ENCODE data around the gene INHBB.
"Not testable (repeated sequence)": the region's sequence is repeated elsewhere in the genome, so short reads cannot be mapped to it uniquely, and the experiment has no call there.

The INHBB gene

DNA sequence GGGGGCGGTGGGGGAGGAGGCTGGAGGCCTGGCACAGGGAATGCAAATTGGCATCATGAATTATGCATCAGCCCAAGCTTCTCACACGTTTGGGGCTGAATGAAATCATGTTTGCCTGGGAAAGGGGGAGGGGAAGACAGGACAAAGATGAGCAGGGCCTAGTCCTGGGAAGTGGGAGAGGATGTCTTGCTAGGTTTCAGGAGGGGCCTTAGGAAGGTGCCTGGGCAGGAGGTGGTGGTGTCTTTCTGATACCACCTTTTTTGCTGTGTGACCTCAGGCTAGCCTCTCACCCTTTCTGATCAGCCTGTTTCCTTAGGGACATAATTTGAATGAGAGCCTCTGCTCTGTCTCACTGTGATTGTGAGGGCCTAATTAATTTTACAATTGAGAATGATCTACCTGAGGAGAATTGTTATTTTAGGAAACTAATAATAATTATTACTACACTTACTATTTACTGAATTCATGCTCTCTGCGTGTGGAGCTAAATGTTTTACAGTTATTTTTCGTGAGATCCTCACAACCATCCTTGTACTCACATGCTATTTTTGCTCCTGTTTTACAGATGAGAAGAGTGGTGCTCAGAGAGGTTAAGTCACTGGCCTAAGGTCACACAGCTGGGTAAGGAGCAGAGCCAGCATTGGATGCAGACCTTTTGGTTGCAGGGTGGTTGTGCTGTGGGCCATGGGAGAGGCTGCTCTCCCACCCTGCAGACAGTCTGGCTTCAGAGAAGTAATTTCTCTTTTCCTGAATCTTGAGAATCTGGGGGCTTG lies 39.6 kb downstream of the INHBB start:
- Histone ChIP-seq H3K36me3 (replicated peaks) (no peaks in the 10 kb centered on the region), H3K4me3 (ENCODE audit: low read depth, low read length) (no peak overlapping the region), H3K27ac (no peak overlapping the region), H3K27me3 (replicated peaks) (peaks cover 17% of the 10 kb centered on the region)
- no peak for DNase-seq
- TF ChIP-seq, protein P1, sequence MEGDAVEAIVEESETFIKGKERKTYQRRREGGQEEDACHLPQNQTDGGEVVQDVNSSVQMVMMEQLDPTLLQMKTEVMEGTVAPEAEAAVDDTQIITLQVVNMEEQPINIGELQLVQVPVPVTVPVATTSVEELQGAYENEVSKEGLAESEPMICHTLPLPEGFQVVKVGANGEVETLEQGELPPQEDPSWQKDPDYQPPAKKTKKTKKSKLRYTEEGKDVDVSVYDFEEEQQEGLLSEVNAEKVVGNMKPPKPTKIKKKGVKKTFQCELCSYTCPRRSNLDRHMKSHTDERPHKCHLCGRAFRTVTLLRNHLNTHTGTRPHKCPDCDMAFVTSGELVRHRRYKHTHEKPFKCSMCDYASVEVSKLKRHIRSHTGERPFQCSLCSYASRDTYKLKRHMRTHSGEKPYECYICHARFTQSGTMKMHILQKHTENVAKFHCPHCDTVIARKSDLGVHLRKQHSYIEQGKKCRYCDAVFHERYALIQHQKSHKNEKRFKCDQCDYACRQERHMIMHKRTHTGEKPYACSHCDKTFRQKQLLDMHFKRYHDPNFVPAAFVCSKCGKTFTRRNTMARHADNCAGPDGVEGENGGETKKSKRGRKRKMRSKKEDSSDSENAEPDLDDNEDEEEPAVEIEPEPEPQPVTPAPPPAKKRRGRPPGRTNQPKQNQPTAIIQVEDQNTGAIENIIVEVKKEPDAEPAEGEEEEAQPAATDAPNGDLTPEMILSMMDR (IDR thresholded peaks at IDR 0.05; ENCODE audit: low read depth, low read length, missing control alignments): no peak
- in situ Hi-C loops (cut with HindIII; ENCODE audit: low pct_ligation_motif_present, low sequenced_read_pairs): no loop called here

DNA sequence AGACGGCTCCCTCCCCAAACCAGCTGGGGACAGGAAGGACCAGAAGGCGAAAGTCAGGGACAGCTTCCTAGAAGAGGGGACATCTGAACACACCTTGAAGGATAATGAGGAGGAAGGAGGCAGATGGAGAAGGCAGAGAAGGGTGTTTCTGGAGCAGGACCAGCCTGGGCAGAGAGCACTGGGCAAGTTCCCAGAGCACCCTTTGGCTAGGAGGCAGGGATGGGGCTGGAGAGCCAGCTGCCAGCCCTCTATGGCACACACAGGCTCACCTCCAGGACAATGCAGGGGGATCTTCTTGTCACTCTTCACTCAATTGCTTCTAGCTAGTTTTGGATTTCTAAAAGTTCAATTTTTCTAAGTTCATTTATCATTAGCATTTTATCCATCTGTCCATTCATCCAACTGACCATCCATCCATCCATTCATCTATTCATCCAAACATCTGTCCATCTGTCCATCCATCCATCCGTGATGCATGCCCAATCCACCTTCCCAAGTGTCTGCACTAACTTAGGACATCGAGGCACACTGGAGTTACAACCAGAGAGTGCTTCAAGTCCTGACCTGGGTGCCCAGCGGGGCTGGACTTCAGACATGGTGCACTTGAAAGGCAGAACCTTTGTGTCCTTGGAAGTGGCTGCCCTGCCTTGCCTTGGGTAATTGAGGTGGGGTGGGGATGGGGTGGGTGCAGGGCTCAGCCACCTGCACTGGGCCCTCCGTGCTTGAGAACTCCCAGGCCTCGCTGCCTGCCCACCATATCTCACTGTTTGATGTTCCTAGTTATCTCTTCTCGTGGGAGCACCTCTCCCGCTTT lies 42.5 kb downstream of the INHBB start:
- in situ Hi-C loops (cut with HindIII; ENCODE audit: low pct_ligation_motif_present, low sequenced_read_pairs): no loop called here
- Histone ChIP-seq H3K36me3 (replicated peaks) (no peaks in the 10 kb centered on the region), H3K4me3 (ENCODE audit: low read depth, low read length) (no peak overlapping the region), H3K27me3 (replicated peaks) (peaks cover 5% of the 10 kb centered on the region), H3K27ac (no peak overlapping the region)
- TF ChIP-seq, protein P1 (IDR thresholded peaks at IDR 0.05; ENCODE audit: low read depth, low read length, missing control alignments): no peak
- no peak for DNase-seq

- Histone ChIP-seq H3K27ac (no peak overlapping the region), H3K36me3 (replicated peaks) (no peaks in the 10 kb centered on the region), H3K4me3 (ENCODE audit: low read depth, low read length) (no peak overlapping the region), H3K27me3 (replicated peaks) (peaks cover 5% of the 10 kb centered on the region)
- TF ChIP-seq, protein P1 (IDR thresholded peaks at IDR 0.05; ENCODE audit: low read depth, low read length, missing control alignments): no peak
- DNase-seq: no peak
- in situ Hi-C loops (cut with HindIII; ENCODE audit: low pct_ligation_motif_present, low sequenced_read_pairs): no loop called here
Observed at GRCh38 chr2:120389036-120389391, 43.1 kb downstream of the INHBB start.

DNA sequence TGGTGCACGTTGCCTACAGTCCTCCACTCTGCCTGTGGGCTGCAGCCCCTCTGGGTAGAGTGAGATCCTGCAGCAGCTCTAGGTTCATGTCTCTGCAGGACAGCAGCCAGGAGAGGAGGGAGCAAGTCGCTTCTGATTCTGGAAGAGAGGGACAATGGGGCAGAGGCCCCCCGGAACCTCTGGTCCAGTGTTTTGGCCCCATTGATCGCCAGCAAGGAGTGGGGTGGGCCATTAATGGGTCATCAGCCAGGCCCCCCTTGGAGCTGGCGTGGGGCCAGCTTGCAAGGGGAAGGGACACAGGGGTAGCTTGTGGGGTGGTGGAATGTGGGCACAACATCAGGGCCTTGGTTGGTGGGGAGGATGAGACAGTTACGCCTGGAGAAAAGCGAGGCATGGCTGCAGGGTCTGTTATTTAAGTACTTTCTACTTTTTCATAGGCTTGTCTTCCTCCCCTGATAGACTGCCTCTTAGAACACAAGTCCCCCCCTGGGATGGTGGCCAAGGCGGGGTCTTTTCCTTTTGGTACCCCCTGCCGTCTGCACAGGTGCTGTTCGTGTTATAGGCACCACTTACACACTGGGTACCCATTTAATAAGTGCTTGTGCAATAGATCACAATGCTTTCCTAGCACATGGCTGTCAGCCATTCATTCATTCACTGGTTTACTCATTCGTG lies 44.6 kb downstream of the INHBB start:
- H3K27ac ChIP-seq: no peak overlapping the region
- no peaks in the 10 kb centered on the region for H3K36me3 ChIP-seq (replicated peaks)
- no peak for DNase-seq
- in situ Hi-C loops (cut with HindIII; ENCODE audit: low pct_ligation_motif_present, low sequenced_read_pairs): no loop called here
- H3K27me3 ChIP-seq (replicated peaks): peaks cover 7% of the 10 kb centered on the region
- no peak overlapping the region for H3K4me3 ChIP-seq (ENCODE audit: low read depth, low read length)
- TF ChIP-seq, protein P1 (IDR thresholded peaks at IDR 0.05; ENCODE audit: low read depth, low read length, missing control alignments): no peak

GRCh38 chr2:120391382-120391781 lies 45.4 kb downstream of the INHBB start:
- H3K4me3 ChIP-seq (ENCODE audit: low read depth, low read length); H3K27me3 ChIP-seq (replicated peaks); in situ Hi-C loops (cut with HindIII; ENCODE audit: low pct_ligation_motif_present, low sequenced_read_pairs); DNase-seq; H3K36me3 ChIP-seq (replicated peaks); H3K27ac ChIP-seq: not testable (repeated sequence)
